Measurements from ENCODE around the gene KIFC3.
"Not testable (repeated sequence)": the region's sequence is repeated elsewhere in the genome, so short reads cannot be mapped to it uniquely, and the experiment has no call there.

The KIFC3 gene

DNA sequence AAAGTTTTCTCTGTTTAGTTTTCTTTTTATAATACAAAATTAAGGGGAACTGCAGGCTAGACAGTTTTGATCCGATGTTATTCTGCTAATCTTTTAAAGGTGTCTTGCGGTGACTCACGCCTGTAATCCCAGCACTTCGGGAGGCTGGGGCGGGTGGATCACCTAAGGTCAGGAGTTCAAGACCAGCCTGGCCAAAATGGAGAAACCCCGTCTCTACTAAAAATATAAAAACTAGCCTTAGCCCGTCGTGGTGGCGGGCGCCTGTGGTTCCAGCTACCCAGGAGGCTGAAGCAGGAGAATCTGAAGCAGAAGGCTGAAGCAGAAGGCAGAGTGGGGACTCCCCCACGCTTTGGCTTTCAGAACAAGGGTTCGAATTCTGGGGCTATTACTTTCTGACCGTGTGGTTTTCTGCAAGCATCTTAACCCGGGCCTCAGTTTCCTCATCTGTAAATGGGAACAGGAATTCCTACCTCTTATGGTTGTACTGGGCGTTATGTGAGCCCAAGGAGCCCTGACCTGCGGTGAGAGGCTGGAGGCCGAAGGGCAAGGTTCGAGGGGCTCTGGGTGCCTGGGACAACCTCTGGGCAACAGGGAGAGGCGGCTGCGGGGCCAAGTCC is 67.9 kb downstream of the KIFC3 start:
- no peak for DNase-seq

DNA sequence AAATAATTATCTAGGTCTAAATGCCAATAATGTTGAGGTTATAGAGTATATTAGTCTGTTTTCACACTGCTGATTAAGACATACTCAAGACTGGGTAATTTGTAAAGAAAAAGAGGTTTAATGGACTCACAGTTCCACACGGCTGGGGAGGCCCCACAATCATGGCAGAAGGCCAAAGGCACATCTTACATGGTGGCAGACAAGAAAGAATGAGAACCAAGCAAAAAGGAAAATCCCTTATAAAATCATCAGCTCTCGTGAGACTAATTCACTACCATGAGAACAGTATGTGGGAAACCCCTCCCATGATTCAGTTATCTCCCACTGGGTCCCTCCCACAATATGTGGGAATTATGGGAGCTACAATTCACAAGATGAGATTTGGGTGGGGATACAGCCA is 69.6 kb downstream of the KIFC3 start:
- DNase-seq: no peak

DNA sequence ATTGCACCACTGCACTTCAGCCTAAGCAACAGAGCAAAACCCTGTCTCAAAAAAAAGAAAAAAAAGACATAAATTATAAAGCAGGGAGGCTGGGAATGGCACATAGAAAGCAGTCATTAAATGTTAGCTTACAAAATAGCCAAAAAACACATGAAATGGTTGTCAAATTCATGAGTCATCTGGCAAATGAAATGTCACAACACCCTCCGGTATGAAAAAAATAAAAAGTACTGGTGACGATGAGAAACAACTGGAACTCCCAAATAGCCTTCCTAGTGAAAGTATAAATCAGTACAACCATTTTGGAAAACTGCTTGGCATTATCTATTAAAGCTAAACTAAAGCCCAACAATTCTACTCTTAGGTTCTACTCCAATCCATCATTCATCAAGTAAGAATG is 70.3 kb downstream of the KIFC3 start:
- DNase-seq: no peak

DNA sequence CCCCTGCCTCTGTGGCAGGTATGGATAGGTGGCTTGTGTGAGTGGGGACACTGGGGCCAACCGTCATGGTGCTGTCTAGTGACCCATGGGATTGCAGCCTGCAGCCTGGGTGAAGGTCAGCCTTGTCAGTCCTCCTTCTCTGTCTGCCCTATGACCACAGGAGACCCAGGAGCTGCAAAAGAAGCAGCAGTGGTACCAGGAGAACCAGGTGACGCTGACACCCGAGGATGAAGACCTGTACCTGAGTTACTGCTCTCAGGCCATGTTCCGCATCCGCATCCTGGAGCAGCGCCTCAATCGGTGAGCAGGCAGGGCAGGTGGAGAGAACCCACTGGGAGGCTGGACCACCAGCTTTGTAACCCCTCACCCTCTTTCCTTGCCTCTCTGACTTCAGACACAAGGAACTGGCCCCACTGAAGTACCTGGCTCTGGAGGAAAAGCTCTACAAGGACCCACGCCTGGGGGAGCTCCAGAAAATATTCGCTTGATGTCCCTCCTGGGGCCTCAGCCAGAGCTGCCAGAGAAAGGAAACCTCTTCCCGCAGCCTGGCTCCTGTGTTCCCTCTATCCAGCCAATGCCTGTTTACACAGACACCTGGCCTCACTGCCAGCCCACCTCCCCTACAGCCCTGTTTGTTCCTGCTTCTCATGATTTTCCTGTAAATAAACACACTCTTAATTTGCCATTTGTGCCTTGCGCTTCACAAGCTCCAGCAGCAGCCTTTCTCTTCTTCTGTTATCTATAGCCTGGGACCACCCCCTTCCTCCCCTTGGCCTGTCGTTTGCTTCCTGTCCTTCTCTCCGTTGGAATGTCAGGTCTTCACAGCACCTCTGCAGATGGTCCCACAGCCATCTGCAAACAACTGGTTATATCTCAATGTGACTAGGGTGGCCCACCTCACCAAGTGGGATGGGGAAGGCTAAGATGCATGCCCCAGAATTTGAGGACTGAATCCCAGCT is 71.2 kb downstream of the KIFC3 start:
- no peak for DNase-seq

DNA sequence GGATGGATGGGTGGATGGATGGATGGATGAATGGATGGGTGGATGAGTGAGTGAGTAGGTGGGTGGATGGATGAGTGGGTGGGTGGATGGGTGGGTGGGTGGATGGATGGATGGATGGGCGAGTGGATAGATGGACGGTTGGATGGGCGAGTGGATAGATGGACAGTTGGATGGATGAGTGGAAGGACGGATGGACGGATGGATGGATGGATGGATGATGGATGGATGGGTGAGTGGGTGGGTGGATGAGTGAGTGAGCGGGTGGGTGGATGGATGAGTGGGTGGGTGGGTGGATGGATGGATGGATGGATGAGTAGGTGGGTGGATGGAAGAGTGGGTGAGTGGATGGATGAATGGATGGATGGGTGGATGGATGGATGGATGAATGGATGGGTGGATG is 72.4 kb downstream of the KIFC3 start:
- not testable (repeated sequence) for DNase-seq

DNA sequence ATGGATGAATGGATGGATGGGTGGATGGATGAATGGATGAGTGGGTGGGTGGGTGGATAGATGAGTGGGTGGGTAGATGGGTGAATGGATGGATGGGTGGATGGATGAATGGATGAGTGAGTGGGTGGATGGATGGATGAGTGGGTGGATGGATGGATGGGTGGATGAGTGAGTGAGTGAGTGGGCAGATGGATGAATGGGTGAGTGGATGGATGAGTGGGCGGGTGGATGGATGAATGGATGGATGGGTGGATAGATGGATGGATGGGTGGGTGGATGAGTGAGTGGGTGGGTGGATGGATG is 73.2 kb downstream of the KIFC3 start:
- DNase-seq: no peak

DNA sequence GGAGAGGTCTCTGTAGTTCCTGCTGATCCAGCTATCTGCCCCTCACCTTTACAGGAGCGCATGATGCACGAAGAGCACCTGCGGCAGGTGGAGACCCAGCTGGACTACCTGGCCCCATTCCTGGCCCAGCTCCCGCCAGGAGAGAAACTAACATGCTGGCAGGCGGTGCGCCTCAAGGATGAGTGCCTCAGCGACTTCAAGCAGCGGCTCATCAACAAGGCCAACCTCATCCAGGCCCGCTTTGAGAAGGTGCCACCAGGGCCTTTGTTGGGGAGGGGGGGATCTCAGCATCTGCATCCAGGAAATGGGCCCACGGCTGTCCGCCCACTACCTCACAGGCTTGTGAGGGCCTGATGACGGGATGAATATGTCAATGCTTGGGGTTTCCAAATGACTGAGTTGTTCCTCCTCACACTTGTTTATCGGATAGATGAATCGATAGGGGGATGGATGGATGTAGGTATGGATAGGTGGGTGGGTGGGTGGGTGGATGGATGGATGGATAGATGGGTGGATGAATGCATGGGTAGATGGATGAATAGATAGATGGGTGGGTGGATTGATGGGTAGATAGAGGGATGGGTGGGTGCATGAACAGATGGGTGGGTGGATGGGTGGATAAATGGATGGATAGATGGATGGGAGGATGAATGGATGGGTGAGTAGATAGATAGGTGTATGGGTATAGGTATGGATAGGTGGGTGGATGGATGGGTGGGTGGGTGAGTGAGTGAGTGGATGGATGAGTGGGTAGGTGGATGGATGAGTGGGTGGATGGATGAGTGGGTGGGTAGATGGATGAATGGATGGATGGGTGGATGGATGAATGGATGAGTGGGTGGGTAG is 73.7 kb downstream of the KIFC3 start:
- no peak for DNase-seq

DNA sequence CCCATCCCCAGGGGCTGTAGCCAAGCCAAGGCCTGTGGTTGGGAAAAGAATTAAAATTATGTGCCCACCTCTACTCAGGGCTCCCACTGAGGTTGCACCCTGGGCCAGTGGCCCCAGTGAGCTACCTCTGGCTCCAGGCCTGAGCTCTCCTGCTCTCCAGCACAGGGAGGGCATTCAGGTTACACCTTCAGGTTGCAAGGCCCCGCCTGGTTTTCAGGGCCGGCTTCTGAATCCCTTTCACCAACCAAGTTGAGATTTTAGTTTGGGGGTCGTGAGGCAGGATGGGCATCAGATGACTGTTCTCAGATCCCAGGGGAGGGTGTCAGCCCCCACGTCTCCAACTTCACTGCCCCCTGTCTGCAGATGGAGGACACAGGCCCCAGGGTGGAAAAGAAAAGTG is 74.7 kb downstream of the KIFC3 start:
- DNase-seq: no peak

DNA sequence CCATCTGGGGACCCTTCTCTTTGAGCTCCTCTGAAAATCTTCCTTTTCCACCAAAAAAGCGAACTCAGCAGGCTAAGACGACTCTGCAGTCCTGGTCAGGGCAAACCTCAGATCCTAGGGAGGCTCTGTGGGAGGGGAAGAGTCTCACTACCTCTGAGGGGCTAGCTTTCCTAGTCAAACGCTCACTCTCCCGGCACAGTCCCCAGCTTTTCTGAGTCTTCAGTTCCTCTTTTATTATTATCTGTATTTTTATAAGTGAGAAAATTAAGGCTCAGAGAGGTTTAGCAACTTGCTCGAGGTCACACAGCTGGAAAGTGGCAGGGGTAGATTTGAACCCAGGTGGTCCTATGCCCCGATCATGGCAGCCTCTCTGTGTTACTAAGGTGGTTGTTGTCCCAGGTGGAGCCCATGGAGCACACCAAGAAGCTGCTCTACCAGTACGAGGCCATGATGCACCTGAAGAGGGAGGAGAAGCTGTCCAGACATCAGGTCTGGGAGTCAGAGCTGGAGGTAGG is 75.8 kb downstream of the KIFC3 start:
- no peak for DNase-seq

DNA sequence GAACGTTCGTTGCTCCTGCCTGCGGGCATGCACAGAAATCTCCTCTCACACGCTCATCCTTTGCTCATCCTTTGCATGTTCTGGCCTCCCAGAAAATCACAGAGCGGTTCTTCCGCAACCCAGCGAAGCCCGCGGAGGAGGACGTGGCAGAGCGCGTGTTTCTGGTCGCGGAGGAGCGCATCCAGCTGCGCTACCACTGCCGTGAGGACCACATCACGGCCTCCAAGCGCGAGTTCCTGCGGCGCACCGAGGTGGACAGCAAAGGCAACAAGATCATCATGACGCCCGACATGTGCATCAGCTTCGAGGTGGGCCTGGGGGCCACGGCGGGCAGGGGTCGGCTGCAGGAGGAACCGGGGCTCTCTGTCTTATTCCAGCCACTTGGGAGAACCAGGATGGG is 76.3 kb downstream of the KIFC3 start:
- DNase-seq: no peak

DNA sequence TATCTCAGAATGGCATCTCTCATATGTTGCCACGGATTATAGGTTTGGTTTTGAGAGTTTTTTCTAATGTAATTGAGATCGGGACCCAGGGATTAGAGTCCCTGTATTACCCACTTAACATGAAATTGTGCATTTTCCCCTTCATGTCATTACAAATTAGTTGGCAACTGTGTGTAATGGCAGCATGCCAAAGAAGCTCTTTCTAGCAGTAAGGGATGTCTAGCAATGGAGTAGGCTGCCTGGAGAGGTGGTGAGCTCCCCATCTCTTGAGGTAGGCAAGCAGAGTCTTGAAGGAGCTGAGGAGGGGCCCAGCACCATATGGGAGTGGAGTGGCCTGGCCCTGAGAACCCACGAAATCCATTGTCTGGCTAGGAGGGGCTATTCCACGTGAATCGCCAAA is 76.7 kb downstream of the KIFC3 start:
- no peak for DNase-seq

DNA sequence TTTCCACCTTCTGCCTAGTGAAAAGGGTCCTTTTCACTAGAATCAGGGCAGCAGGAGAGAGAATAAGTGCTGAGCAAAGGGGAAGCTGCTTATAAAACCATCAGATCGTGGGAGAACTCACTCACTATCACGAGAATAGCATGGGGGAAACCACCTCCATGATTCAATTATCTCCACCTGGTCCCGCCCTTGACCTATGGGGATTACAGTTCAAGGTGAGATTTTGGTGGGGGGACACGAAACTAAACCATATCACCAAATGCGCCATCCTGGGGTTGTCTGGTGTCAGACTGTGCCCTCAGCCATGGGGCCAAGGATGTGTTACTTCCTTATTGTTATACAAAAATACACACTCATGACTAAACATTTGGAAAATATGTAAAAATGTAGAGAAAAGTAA is 77.1 kb downstream of the KIFC3 start:
- peak; percentile 3 for DNase-seq

DNA sequence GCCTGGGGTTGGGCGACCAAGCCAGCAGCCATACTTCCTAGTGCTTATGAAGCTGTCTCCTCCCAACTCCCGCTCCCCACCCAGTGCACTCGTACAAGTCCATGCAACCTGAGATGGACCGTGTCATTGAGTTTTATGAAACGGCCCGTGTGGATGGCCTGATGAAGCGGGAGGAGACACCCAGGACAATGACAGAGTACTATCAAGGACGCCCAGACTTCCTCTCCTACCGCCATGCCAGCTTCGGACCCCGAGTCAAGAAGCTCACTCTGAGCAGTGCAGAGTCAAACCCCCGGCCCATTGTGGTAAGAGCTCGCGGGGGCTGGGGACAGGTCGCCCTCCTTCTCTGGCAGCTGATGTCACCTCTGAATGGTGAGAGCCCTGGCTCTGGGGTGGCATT is 77.8 kb downstream of the KIFC3 start:
- DNase-seq: no peak

DNA sequence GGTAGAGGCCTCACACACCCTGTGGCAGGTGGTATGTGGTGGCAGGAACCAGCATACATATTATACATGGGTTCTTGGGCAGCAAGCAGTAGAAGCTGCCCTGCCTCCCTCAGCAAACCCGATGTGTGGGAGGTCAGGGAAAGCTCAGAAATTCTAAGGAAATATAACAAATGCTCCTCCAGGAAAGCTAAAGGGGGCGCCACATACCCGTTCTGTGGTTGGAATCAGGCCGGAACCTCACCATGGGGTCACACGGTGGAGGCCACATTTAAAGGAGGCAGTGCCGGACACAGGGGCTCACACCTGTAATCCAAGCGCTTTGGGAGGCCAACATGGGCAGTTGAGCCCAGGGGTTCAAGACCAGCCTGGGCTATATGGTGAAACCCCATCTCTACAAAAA is 79.1 kb downstream of the KIFC3 start:
- DNase-seq: no peak

DNA sequence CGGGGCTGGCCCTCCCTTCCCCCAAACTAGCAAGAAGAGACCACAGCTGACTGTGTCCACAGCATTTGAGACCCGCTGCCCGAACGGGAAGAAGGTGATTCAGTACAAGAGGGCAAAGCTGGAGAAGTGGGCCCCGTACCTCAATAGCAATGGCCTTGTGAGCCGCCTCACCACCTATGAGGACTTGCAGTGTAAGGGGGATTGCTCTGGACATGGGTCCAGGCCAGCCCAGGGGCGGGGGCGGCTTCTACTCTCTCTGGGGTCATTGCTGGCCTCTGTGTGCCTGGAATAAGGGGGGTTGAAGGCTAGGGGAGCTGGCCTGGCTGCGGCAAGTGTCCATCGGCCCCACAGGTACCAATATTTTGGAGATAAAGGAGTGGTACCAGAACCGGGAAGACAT is 79.6 kb downstream of the KIFC3 start:
- no peak for DNase-seq

DNA sequence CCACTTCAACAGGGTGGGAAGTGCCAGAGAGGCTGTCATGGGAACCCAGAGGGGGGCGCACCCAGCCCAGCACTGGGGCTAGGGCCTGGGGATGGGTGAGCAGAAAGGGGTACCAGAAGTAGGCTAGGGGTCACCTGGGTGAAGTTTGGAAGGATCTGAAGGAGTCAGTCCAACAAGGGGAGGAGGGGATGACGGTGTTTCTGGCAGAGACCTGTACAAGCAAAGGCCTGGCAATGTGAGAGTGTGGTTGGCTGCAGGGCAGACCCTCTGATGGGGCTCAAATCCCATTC is 80.1 kb downstream of the KIFC3 start:
- DNase-seq: no peak

DNA sequence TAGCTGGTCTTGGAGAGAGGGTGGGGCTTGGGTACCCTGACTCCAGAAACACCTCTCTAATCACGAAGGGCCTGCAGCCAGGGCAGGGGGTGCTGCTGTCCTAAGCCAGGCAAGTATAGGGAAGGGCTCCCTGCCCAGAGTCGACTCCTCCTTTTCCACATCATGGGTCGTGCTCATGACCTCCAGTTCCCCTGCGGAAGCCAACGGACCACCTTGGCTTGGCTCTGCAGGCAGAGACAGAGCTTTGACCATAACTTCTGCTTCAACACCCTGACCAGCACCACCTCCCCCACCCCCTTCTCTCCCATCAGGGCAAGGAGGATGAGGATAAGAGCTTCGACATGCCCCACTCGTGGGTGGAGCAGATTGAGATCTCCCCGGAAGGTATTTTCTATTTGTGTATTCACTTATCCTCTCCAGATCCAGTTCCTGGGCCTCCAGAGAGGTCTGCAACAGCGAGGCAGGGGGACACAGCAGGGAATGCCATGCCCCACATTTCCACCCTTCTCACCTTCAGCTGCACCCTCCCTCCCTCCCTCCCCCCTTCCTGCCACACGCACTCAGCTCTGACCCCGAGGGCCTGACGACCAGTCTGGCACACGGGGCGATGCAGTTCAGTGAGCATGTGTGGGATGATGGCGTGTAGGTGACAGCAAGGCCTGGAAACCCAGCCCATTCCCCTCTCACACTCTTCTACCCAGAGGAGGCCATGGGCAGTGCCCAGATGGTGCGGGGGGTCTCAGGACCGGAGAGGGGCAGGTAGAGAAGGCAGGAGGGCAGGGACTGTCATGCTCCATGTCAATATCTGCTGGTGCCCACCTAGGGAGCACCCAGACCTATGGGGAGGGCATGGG is 80.7 kb downstream of the KIFC3 start:
- no peak for DNase-seq

DNA sequence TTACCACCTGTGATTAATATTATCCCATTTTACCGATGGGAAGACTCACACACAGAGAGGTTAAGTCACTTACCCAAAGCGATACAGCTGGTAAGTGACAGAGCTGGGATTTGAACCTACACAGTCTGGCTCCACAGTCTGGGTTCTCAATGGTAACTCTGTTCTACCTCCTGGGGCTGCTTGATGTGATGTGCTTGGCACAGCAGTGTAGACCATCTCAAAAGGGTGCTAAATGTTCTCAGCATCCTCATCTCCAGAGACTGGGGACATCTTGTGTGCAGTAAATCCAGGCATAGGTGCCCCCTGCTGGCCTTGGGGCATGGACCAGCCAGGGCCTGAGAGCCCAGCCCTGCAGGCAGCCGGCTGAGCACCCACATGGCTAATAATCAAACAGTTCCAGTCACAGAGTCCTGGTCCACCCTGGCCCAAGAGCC is 82.1 kb downstream of the KIFC3 start:
- peak; percentile 69 for DNase-seq

DNA sequence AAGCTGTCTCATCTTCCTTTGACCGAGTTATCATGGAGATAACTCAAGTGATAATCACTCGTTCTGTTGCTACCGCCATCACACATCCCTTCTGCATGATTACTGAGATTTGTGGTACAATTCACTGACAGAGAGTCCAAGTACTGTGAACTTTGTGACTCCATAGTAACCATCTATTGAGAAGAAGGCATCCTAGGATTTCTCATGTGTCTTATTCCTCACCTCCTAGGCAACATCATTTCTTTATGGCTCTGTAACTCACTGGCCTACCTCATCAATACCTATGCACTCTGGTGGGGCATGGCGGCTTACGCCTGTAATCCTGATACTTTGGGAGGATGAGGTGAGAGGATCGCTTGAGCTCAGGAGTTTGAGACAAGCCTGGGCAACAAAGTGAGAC is 88.2 kb downstream of the KIFC3 start:
- DNase-seq: no peak

DNA sequence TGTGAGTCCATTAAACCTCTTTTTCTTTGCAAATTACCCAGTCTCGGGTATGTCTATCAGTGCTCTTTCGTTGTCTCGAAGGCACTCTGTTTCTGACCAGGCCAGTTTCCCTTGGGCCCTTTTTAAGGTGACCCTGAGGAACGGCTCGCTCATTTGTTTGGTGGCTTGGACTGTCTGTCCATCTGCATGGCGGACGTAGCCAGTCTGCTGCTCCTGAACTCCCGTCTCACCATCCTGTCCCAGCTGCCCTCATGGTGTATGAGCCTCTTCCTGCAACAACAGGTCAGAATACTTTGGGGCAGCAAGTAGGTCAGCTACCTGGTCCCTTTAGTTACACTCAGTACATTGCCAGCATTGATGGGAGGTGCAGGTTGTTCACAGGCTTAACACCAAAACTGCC is 88.7 kb downstream of the KIFC3 start:
- no peak for DNase-seq

DNA sequence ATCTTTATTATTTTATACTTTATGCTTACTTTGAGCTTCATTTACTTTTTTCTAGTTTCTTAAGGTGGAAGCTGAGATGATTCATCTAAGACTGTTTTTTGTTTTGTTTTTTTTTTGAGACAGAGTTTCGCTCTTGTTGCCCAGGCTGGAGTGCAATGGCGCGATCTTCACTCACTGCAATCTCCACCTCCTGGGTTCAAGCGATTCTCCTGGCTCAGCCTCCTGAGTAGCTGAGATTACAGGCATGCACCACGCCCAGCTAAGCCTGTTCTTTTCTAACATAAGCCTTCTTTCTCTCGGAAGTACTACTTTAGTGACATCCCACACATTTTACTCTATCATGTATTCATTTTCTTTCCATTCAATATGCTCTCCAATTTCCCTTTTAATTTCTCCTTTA is 89.7 kb downstream of the KIFC3 start:
- DNase-seq: not testable (repeated sequence)

DNA sequence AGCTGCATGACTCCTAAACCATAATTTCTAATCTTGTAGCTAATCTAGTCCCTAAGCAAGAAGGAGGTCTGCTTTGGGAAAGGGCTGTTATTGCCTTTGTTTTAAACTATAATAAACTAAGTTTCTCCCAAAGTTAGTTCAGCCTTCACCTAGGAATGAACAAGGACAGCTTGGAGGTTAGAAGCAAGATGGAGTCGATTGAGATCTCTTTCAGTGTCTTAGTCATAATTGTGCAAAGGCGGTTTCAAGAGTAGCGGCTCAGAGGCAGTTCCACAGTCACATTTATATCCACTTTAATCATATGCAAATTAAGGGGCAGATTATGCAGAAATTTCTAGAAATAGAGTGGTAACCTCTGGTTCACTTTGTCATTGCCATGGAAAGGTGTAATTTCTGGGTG is 90.3 kb downstream of the KIFC3 start:
- DNase-seq: no peak

DNA sequence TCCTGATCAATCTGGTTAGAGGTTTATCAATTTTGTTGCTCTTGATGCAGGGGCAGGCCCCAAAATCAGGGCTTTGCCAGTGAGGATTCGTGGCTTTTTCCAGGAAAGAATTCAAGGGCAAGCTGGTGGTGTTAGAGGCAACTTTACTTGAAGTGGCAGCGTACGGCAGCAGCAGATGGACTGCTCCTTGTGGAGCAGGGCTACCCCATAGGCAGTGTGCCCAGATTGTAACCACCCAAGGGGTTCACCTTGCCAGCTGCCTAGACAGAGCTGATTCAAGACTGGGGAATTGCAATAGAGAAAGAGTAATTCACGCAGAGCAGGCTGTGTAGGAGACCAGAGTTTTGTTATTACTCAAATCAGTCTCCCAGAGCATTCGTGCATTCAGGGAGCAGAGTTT is 90.9 kb downstream of the KIFC3 start:
- no peak for DNase-seq
